Tibial nerve (tissue), 4 donors: ENCODE data around the gene NME1. TPM values are rescaled to one million over a fixed set of nuclear protein-coding genes. Genes with fewer than 3 reads are reported as not detected.
"Not testable (repeated sequence)": the region's sequence is repeated elsewhere in the genome, so short reads cannot be mapped to it uniquely, and the experiment has no call there.

Experiments used
- DNase-seq, 2 donors: peaks; one replicate each; pipeline ENCODE4 v3.0.0-alpha.2; 2019; ENCODE audit warnings: low spot score in 2 of 2
- H3K27ac ChIP-seq, 4 donors: fragments of 200-600 bp; sonication (generic) in 3 of 4; one replicate each; pipeline ENCODE4 v1.5.1; 2017 to 2019; ENCODE audit warnings: mild to moderate bottlenecking in 1 of 4
- H3K27me3 ChIP-seq, 2 donors: fragments of 200-600 bp; sonication (generic) in 1 of 2; one replicate each; pipeline versions ENCODE4 v1.5.1 to v1.6.0; 2017 to 2019
- H3K36me3 ChIP-seq, 3 donors: fragments of 200-600 bp; sonication (generic); one replicate each; pipeline ENCODE4 v1.5.1; 2018 to 2019
- H3K4me1 ChIP-seq, 4 donors: fragments of 200-600 bp; sonication (generic) in 3 of 4; one replicate each; pipeline ENCODE4 v1.5.1; 2017 to 2019
- H3K4me3 ChIP-seq, 4 donors: fragments of 200-600 bp; sonication (generic) in 3 of 4; one replicate each; pipeline ENCODE4 v1.5.1; 2017 to 2019; ENCODE audit warnings: mild to moderate bottlenecking in 1 of 4, moderate library complexity in 1 of 4
- H3K9me3 ChIP-seq, 4 donors: fragments of 200-600 bp; sonication (generic) in 3 of 4; one replicate each; pipeline ENCODE4 v1.5.1; 2017 to 2019
- CTCF ChIP-seq, 5 experiments: fragments of 200-600 bp in 3 of 5; fragments of 450-650 bp in 2 of 5; sonication (generic) in 3 of 5; IDR thresholded peaks; one replicate each; pipeline ENCODE4 v1.5.1; 2016 to 2019; ENCODE audit warnings: antibody characterized with exemption in 5 of 5, mild to moderate bottlenecking in 3 of 5, moderate library complexity in 2 of 5
- EP300 ChIP-seq, 2 donors: sonication (generic); formaldehyde crosslinking; IDR thresholded peaks; one replicate each; pipeline ENCODE4 v1.6.1; 2017; ENCODE audit warnings: antibody characterized with exemption in 2 of 2, mild to moderate bottlenecking in 1 of 2
- POLR2A ChIP-seq, 2 donors: fragments of 450-650 bp; IDR thresholded peaks; one replicate each; pipeline ENCODE4 v1.6.1; 2017; ENCODE audit warnings: antibody characterized with exemption in 2 of 2, mild to moderate bottlenecking in 2 of 2, moderate library complexity in 2 of 2
- WGBS, 2 donors: methylation state at CpG; one replicate each; pipeline ENCODE4 v1.1.5; 2018; 5-methylcytosine and 5-hydroxymethylcytosine counted together
- total RNA-seq, 4 donors: library from RNA; depleted of rRNA; stranded (reverse); fragments of >200 nt; gene quantifications; one replicate each; pipeline ENCODE4 v1.1.0, GENCODE V29; 2016

Gene NME1
- total RNA-seq, 4 donors from 2014 or later = 12.7 to 105 (median 38.7) TPM

- TF ChIP-seq CTCF (IDR thresholded peaks at IDR 0.05) (peak in 1 of 5 experiments; percentile 8), POLR2A (IDR thresholded peaks at IDR 0.05) (peak; percentile 51 to 75), EP300 (IDR thresholded peaks at IDR 0.05) (peak; percentile 85 to 95)
- H3K36me3 ChIP-seq = no peaks in the 10 kb centered on the region
- peak overlapping the region; percentile 97 to 100 (median 99) for H3K27ac ChIP-seq
- peak overlapping the region; percentile 43 to 100 (median 84) for H3K4me3 ChIP-seq
- H3K4me1 ChIP-seq = peaks cover 0 to 39% (median 25%) of the 10 kb centered on the region in 4 donors
- no peaks in the 10 kb centered on the region for H3K27me3 ChIP-seq
- H3K9me3 ChIP-seq = no peaks in the 10 kb centered on the region
- peak; percentile 80 to 86 for DNase-seq
- WGBS, 2 donors = 24% methylated on average over 23 of the region's 23 CpGs
Measured at GRCh38 chr17:51121620-51122472, 31.5 kb upstream of the NME1 start.

GRCh38 chr17:51122473-51123115, 30.8 kb upstream of the NME1 start:
- not testable (repeated sequence) for DNase-seq, H3K36me3 ChIP-seq, H3K9me3 ChIP-seq, H3K27me3 ChIP-seq, H3K4me3 ChIP-seq
- WGBS, 2 donors = 82 to 91% methylated on average over 10 of the region's 10 CpGs
- Histone ChIP-seq H3K27ac (peak overlapping the region; percentile 97 to 100 (median 99)), H3K4me1 (peaks cover 0 to 33% (median 21%) of the 10 kb centered on the region in 4 donors)

- no peak overlapping the region for H3K27ac ChIP-seq
- WGBS, 2 donors = 81 to 85% methylated on average over 5 of the region's 5 CpGs
- TF ChIP-seq POLR2A (IDR thresholded peaks at IDR 0.05) (no peak), EP300 (IDR thresholded peaks at IDR 0.05) (no peak), CTCF (IDR thresholded peaks at IDR 0.05) (no peak)
- DNase-seq = no peak
- H3K36me3 ChIP-seq = no peaks in the 10 kb centered on the region
- H3K9me3 ChIP-seq = no peaks in the 10 kb centered on the region
- no peak overlapping the region for H3K4me3 ChIP-seq
- peaks cover 0 to 21% (median 5%) of the 10 kb centered on the region in 4 donors for H3K4me1 ChIP-seq
- no peaks in the 10 kb centered on the region for H3K27me3 ChIP-seq
Measured at GRCh38 chr17:51124640-51125503, 28.5 kb upstream of the NME1 start.

GRCh38 chr17:51128076-51128475, 25.3 kb upstream of the NME1 start:
- no peak for DNase-seq
- 58 to 70% methylated on average over 3 of the region's 3 CpGs for WGBS, 2 donors

More at GRCh38 chr17:51128076-51128475, 25.3 kb upstream of the NME1 start:
- H3K4me3 ChIP-seq = no peak overlapping the region
- TF ChIP-seq EP300 (IDR thresholded peaks at IDR 0.05) = no peak
- no peak for TF ChIP-seq POLR2A (IDR thresholded peaks at IDR 0.05)
- TF ChIP-seq CTCF (IDR thresholded peaks at IDR 0.05) = no peak
- no peak overlapping the region for H3K27ac ChIP-seq
- H3K4me1 ChIP-seq = peaks cover 0 to 12% (median 2%) of the 10 kb centered on the region in 4 donors
- no peaks in the 10 kb centered on the region for H3K9me3 ChIP-seq
- no peaks in the 10 kb centered on the region for H3K36me3 ChIP-seq
- no peaks in the 10 kb centered on the region for H3K27me3 ChIP-seq
